Dermis blood vessel endothelial cell (primary cell): ENCODE results near the gene FYCO1. TPM values are rescaled to one million over a fixed set of nuclear protein-coding genes. Genes with fewer than 3 reads are reported as not detected.
A peak's percentile ranks its signal among the peaks of the same experiment; 100 is the strongest.
"Not testable (repeated sequence)": the region's sequence is repeated elsewhere in the genome, so short reads cannot be mapped to it uniquely, and the experiment has no call there.

Experiments
- DNase-seq: peaks from one replicate; pipeline ENCODE4 v3.0.0; 2010
- total RNA-seq: library from RNA; depleted of rRNA; stranded (reverse); fragments of >200 nt; gene quantifications from 2 replicates; pipeline ENCODE4 v1.2.3, GENCODE V29; 2014

FYCO1 gene
- 14.5 and 20.9 TPM in 2 replicates for total RNA-seq

GRCh38 chr3:45995236-45996192, at the start of gene FYCO1:
Gene FYCO1 (minus strand): TSS chr3:45995824. CDS start chr3:45984910, 10,914 bp downstream.
- peak; percentile 91 for DNase-seq

- DNase-seq, result no peak
Observed at GRCh38 chr3:46038916-46039315, 43.3 kb upstream of the FYCO1 start.

- not testable (repeated sequence) for DNase-seq
Observed at GRCh38 chr3:46038071-46038470, 42.4 kb upstream of the FYCO1 start.

GRCh38 chr3:46036191-46036590, 40.6 kb upstream of the FYCO1 start:
- DNase-seq, result no peak

- no peak for DNase-seq
Observed at GRCh38 chr3:46031747-46032146, 36.1 kb upstream of the FYCO1 start.

- no peak for DNase-seq
Observed at GRCh38 chr3:46031269-46031668, 35.6 kb upstream of the FYCO1 start.

- no peak for DNase-seq
Observed at GRCh38 chr3:46030626-46031025, 35.0 kb upstream of the FYCO1 start.

- DNase-seq, result no peak
Observed at GRCh38 chr3:46029953-46030543, 34.4 kb upstream of the FYCO1 start.

- no peak for DNase-seq
Observed at GRCh38 chr3:46027736-46028397, 32.2 kb upstream of the FYCO1 start.

GRCh38 chr3:46027021-46027705, 31.5 kb upstream of the FYCO1 start, which contains the start of gene XCR1:
Gene XCR1 (minus strand): TSS chr3:46027483. CDS start chr3:46021947, 5,536 bp downstream.
- no peak for DNase-seq

- DNase-seq, result no peak
Observed at GRCh38 chr3:46025139-46025538, 29.5 kb upstream of the FYCO1 start.

- DNase-seq, result peak; percentile 39
Observed at GRCh38 chr3:46024131-46024530, 28.5 kb upstream of the FYCO1 start.

- DNase-seq, result no peak
Observed at GRCh38 chr3:46022909-46023785, 27.5 kb upstream of the FYCO1 start.

GRCh38 chr3:46021516-46021915, 25.9 kb upstream of the FYCO1 start:
- DNase-seq, result no peak

- no peak for DNase-seq
Observed at GRCh38 chr3:46020766-46021510, 25.3 kb upstream of the FYCO1 start.

- DNase-seq, result no peak
Observed at GRCh38 chr3:46019707-46020106, 24.1 kb upstream of the FYCO1 start.

GRCh38 chr3:46017720-46018119, 22.1 kb upstream of the FYCO1 start:
- no peak for DNase-seq

GRCh38 chr3:46013316-46014094, 17.9 kb upstream of the FYCO1 start:
- no peak for DNase-seq

- no peak for DNase-seq
Observed at GRCh38 chr3:46012246-46012645, 16.6 kb upstream of the FYCO1 start.

GRCh38 chr3:46010519-46011113, 15.0 kb upstream of the FYCO1 start:
- no peak for DNase-seq
